DMS 273 (cell line): Measurements from ENCODE around the gene C10orf120.
A peak's percentile ranks its signal among the peaks of the same experiment; 100 is the strongest.

Source experiments
- DNase-seq: peaks from one replicate; lab custom pipeline; 2025; ENCODE audit not compliant: unreplicated experiment; lab: John Stamatoyannopoulos, UW

Gene C10orf120

GRCh38 chr10:122662231-122662630 is 37.4 kb downstream of the C10orf120 start:
- no peak for DNase-seq

- DNase-seq: no peak
These were observed 39.0 kb downstream of the C10orf120 start for GRCh38 chr10:122660696-122661095.

- no peak for DNase-seq
These were observed 40.0 kb downstream of the C10orf120 start for GRCh38 chr10:122659651-122660050.

- DNase-seq: no peak
These were observed 40.5 kb downstream of the C10orf120 start for GRCh38 chr10:122659126-122659525.

- no peak for DNase-seq
These were observed 41.1 kb downstream of the C10orf120 start for GRCh38 chr10:122658356-122659049.

- DNase-seq: peak; percentile 67
These were observed 41.9 kb downstream of the C10orf120 start for GRCh38 chr10:122657729-122658128.

GRCh38 chr10:122657255-122657654 is 42.4 kb downstream of the C10orf120 start:
- DNase-seq: no peak

GRCh38 chr10:122656741-122657140 is 42.9 kb downstream of the C10orf120 start:
- DNase-seq: no peak

GRCh38 chr10:122656308-122656705 is 43.3 kb downstream of the C10orf120 start:
- DNase-seq: no peak

- no peak for DNase-seq
These were observed 43.9 kb downstream of the C10orf120 start for GRCh38 chr10:122655524-122656307.

GRCh38 chr10:122650331-122650730 is 49.3 kb downstream of the C10orf120 start:
- DNase-seq: no peak

GRCh38 chr10:122649903-122650302 is 49.7 kb downstream of the C10orf120 start:
- DNase-seq: no peak

- DNase-seq: peak; percentile 70
These were observed 50.8 kb downstream of the C10orf120 start for GRCh38 chr10:122648599-122649428.
